ENCODE data around the gene NKX2-8. TPM values are rescaled to one million over a fixed set of nuclear protein-coding genes. Genes with fewer than 3 reads are reported as not detected.

Gene NKX2-8
- total and polyA plus RNA-seq, 4 donors: 0.45 to 1.3 (median 1.1) TPM

DNA sequence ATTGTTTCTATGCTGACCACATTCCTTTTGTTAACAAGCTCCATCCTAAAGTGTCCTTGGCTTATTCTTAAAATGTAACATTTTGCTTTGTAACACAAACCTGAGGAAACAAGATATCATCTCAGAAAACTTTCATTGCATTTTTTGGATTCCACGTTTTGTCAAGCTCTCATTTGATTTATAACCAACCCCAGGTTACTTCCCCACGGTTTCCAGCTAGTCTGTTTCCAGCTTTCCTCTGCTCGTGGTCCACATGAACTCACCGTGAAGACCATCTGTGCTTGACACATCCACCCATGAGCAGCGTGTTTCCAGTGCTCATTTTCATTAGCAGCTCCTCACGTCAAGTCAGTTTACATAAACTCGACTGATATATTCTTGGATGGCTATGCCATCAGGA lies 6.4 kb upstream of the NKX2-8 start:
- H3K9ac ChIP-seq (ENCODE audit: insufficient read depth in 1 of 2, low read length in 2 of 2): no peak overlapping the region
- no peak overlapping the region for H3K4me3 ChIP-seq
- no peaks in the 10 kb centered on the region for H3K4me1 ChIP-seq (ENCODE audit: control insufficient read depth in 5 of 5, insufficient read depth in 5 of 5, low read length in 5 of 5)
- peaks cover 0 to 85% (median 70%) of the 10 kb centered on the region in 3 donors for H3K27me3 ChIP-seq (ENCODE audit: control insufficient read depth in 3 of 3, insufficient read depth in 3 of 3, low read length in 2 of 3)
- no peaks in the 10 kb centered on the region for H3K36me3 ChIP-seq (ENCODE audit: control insufficient read depth in 4 of 4, insufficient read depth in 4 of 4, low read length in 4 of 4)
- TF ChIP-seq, protein P1, sequence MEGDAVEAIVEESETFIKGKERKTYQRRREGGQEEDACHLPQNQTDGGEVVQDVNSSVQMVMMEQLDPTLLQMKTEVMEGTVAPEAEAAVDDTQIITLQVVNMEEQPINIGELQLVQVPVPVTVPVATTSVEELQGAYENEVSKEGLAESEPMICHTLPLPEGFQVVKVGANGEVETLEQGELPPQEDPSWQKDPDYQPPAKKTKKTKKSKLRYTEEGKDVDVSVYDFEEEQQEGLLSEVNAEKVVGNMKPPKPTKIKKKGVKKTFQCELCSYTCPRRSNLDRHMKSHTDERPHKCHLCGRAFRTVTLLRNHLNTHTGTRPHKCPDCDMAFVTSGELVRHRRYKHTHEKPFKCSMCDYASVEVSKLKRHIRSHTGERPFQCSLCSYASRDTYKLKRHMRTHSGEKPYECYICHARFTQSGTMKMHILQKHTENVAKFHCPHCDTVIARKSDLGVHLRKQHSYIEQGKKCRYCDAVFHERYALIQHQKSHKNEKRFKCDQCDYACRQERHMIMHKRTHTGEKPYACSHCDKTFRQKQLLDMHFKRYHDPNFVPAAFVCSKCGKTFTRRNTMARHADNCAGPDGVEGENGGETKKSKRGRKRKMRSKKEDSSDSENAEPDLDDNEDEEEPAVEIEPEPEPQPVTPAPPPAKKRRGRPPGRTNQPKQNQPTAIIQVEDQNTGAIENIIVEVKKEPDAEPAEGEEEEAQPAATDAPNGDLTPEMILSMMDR (IDR thresholded peaks at IDR 0.05; ENCODE audit: control extremely low read depth, extremely low read depth): no peak
- H3K27ac ChIP-seq (ENCODE audit: low read depth in 1 of 2, low read length in 1 of 2): no peak overlapping the region
- peaks cover 0 to 2% (median 0%) of the 10 kb centered on the region in 4 donors for H3K9me3 ChIP-seq (ENCODE audit: control insufficient read depth in 4 of 4, insufficient read depth in 3 of 4, low read length in 3 of 4)
- DNase-seq (no peak), ATAC-seq (ENCODE audit: insufficient read depth, low FRiP score) (no peak)
- 14 to 28% methylated on average over 7 of the region's 7 CpGs for WGBS, 2 donors

DNA sequence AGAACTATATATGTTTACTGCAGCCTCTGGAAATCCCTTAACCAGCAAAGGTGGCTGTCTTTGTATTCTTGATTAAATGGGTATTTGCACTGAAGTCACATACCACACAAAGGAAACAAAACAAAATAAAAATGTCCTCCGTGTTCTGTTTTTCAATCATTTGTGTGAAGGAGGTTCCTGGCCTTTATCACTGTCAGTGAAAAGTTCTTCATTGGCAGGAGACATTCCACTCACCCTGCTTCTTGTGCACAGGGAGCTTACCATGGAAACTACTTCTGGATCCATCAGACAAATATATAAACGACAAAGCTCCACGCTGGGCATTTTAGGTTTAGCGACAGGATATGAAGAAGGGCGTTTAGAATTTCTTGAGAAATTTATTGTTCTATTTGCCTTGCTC lies 5.7 kb upstream of the NKX2-8 start:
- peaks cover 0 to 2% (median 0%) of the 10 kb centered on the region in 4 donors for H3K9me3 ChIP-seq (ENCODE audit: control insufficient read depth in 4 of 4, insufficient read depth in 3 of 4, low read length in 3 of 4)
- H3K27ac ChIP-seq (ENCODE audit: low read depth in 1 of 2, low read length in 1 of 2): no peak overlapping the region
- H3K36me3 ChIP-seq (ENCODE audit: control insufficient read depth in 4 of 4, insufficient read depth in 4 of 4, low read length in 4 of 4): no peaks in the 10 kb centered on the region
- H3K27me3 ChIP-seq (ENCODE audit: control insufficient read depth in 3 of 3, insufficient read depth in 3 of 3, low read length in 2 of 3): peaks cover 6 to 86% (median 68%) of the 10 kb centered on the region in 3 donors
- ATAC-seq (ENCODE audit: insufficient read depth, low FRiP score) (no peak), DNase-seq (no peak)
- 13 to 37% methylated on average over 5 of the region's 5 CpGs for WGBS, 2 donors
- peaks cover 0 to 5% (median 0%) of the 10 kb centered on the region in 5 donors for H3K4me1 ChIP-seq (ENCODE audit: control insufficient read depth in 5 of 5, insufficient read depth in 5 of 5, low read length in 5 of 5)
- no peak overlapping the region for H3K9ac ChIP-seq (ENCODE audit: insufficient read depth in 1 of 2, low read length in 2 of 2)
- no peak overlapping the region for H3K4me3 ChIP-seq
- TF ChIP-seq, protein P1 (IDR thresholded peaks at IDR 0.05; ENCODE audit: control extremely low read depth, extremely low read depth): no peak

DNA sequence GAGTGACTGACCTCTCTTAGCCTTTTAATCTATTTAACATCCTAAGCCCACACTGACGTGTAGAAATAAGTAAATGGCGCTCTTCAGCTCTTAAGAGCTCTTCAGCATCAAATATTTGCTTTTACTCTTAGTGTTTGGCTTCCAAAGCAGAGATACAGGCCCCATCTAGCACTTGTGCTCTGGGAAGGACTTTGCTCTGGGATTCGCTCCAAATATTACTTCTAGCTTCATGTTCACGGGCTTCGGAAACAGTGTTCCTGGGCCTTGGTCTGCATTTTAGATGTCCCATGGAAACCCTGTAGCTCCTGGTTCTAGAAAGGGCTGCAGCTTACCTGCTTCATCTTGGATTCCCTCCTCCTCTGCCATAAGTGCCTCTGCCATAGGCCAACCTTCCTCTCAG lies 2.7 kb upstream of the NKX2-8 start:
- Histone ChIP-seq H3K27ac (ENCODE audit: low read depth in 1 of 2, low read length in 1 of 2) (no peak overlapping the region), H3K36me3 (ENCODE audit: control insufficient read depth in 4 of 4, insufficient read depth in 4 of 4, low read length in 4 of 4) (no peaks in the 10 kb centered on the region), H3K4me3 (no peak overlapping the region), H3K9ac (ENCODE audit: insufficient read depth in 1 of 2, low read length in 2 of 2) (no peak overlapping the region), H3K9me3 (ENCODE audit: control insufficient read depth in 4 of 4, insufficient read depth in 3 of 4, low read length in 3 of 4) (peaks cover 0 to 3% (median 0%) of the 10 kb centered on the region in 4 donors), H3K27me3 (ENCODE audit: control insufficient read depth in 3 of 3, insufficient read depth in 3 of 3, low read length in 2 of 3) (peaks cover 17 to 78% (median 75%) of the 10 kb centered on the region in 3 donors), H3K4me1 (ENCODE audit: control insufficient read depth in 5 of 5, insufficient read depth in 5 of 5, low read length in 5 of 5) (peaks cover 0 to 18% (median 7%) of the 10 kb centered on the region in 5 donors)
- DNase-seq (peak; percentile 19 to 79 (median 62)), ATAC-seq (ENCODE audit: insufficient read depth, low FRiP score) (peak; percentile 5)
- WGBS, 2 donors: 19 to 23% methylated on average over 5 of the region's 5 CpGs
- TF ChIP-seq, protein P1 (IDR thresholded peaks at IDR 0.05; ENCODE audit: control extremely low read depth, extremely low read depth): no peak
